ENCODE data around the gene LAD1.
A peak's percentile ranks its signal among the peaks of the same experiment; 100 is the strongest.

Gene LAD1

DNA sequence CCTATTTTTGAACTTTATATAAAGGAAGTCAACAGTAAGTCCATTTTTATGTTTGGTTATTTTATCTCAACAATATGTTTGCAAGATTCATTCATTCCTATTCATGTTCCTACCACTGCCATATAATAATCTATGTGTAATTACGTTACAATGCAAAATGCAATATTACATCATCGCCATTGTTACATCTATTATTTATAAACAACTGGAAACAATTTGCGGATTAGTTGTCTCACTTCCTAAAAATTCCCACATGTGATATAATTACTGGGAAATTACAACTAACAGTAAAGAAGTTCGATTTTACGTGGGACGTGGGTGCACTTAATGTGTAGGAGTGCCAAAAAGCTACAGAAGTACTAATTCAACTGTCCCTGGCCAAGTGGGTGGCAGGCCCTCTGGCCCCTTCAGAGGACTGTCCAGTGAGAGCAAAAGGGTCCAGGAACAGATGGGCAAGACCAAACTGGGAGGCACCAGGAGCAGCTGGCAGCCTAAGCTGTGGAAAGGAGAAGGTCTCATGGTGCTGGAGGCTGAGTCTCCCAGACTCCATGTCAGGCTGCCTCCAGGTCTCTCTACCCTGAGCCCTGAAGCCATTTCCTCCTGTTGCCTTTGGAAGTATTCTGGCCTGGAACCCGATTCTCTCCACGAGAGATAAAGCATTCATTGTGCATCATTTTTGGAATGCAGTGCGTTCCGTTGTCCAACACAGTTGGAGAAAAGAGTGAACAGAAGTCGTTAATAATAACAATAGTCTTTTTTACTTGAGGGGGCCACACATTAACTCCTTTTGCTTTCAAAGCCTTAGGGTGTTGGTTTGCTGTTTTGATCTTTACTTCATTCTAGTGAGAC is 64.6 kb downstream of the LAD1 start:
- DNase-seq, result peak in 3 of 10 donors; percentile 10 to 57 (median 44)
- intact Hi-C loops (cut with DNase I), result no loop called here

DNA sequence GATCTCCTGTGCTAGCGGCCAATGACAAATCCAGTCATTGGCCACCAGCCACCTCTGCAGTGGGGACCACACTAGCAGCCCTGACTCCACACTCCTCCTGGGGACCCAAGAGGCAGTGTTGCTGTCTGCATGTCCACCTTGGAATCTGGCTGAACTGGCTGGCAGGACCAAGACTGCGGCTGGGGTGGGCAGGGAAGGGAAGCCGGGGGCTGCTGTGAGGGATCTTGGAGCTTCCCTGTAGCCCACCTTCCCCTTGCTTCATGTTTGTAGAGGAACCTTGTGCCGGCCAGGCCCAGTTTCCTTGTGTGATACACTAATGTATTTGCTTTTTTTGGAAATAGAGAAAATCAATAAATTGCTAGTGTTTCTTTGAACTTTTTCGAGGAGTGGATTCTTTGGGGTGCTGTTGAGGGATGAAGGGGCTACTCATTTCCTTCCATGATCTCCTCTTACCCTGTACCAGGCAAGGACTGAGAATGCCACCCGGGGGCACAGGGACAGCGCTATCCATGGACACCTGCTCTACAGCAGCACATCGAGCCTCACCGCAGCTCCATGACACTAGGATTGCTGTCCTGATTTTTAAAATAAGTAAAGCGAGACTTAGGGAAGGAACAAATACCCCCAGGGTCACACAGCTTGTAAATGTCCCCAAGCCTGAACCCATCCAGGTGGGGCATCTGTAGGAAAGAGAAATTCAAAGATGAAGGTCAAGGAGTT is 66.3 kb downstream of the LAD1 start:
- DNase-seq, result peak in 3 of 10 donors; percentile 51 to 67 (median 52)
- intact Hi-C loops (cut with DNase I), result no loop called here

DNA sequence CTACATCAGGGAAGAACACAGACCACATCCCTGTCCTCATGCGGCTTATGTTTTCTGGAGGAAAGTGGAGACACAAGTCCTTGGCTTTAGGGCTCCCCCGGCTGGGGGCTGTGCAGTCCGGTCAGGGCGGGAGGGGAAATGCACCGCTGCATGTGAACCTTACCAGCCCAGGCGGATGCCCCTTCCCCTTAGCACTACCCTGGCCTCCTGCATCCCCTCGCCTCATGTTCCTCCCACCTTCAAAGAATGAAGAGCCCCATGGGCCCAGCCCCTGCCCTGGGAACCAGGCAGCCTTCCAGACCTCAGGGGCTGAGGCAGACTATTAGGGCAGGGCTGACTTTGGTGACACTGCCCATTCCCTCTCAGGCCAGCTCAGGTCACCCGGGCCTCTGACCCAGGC is 67.1 kb downstream of the LAD1 start:
- peak in 3 of 10 donors; percentile 25 to 64 (median 38) for DNase-seq
- intact Hi-C loops (cut with DNase I), result no loop called here

DNA sequence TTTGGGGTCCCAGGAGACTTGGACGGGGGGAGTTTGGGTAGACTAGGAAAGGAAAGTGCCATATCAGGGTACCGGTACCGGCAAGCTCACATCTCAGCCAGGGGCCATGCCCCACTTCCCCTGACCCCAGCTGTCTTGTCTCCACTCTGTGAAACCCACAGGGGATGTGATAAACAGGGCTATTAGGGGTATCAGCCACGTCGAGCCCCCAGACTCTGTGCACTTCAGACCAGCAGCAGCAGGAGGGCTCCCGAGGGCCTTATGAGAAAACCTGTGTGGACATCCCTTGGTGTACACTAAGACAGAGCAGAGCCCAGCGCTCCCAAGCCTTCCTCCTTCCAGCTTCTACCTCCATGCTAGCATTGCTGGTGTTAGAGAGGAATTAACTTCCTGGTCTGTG is 68.0 kb downstream of the LAD1 start:
- peak in 3 of 10 donors; percentile 5 to 72 (median 55) for DNase-seq
- intact Hi-C loops (cut with DNase I), result no loop called here

Data from posterior cingulate gyrus (tissue), 11 donors.